VCaP (cell line): ENCODE results near the gene SFXN3.

Source experiments
- H3K27ac ChIP-seq: fragments of 450-650 bp; 2 replicates; pipeline ENCODE4 v1.5.1; 2017
- TF ChIP-seq, protein P1 (sequence below): fragments of 450-650 bp; conservative IDR thresholded peaks from 2 replicates; pipeline ENCODE4 v1.5.1; 2017; ENCODE audit warnings: mild to moderate bottlenecking, moderate library complexity

The SFXN3 gene

DNA sequence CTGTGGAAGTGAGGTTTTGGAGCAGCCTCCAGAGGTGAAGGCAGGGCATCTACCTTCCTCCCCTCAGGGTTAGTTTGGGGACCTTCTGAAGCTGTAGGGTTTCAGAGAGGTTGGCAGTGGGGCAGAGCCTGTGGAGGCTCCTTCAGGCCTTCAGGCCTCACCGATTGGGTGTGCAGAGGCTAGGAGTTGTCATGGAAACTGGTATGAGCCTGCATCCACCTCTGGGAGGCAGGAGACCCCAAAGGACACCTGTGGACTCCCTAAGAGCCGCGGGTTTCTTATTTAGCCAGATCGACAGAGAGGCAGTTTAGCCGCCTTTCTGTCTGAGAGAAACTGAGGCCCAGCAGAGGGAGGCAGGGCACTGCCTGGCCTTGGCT, 29.4 kb upstream of the SFXN3 start:
- H3K27ac ChIP-seq = peak overlapping the region; percentile 94; the same call in 1 of the 2 replicates
- TF ChIP-seq, protein P1, sequence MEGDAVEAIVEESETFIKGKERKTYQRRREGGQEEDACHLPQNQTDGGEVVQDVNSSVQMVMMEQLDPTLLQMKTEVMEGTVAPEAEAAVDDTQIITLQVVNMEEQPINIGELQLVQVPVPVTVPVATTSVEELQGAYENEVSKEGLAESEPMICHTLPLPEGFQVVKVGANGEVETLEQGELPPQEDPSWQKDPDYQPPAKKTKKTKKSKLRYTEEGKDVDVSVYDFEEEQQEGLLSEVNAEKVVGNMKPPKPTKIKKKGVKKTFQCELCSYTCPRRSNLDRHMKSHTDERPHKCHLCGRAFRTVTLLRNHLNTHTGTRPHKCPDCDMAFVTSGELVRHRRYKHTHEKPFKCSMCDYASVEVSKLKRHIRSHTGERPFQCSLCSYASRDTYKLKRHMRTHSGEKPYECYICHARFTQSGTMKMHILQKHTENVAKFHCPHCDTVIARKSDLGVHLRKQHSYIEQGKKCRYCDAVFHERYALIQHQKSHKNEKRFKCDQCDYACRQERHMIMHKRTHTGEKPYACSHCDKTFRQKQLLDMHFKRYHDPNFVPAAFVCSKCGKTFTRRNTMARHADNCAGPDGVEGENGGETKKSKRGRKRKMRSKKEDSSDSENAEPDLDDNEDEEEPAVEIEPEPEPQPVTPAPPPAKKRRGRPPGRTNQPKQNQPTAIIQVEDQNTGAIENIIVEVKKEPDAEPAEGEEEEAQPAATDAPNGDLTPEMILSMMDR = no peak

DNA sequence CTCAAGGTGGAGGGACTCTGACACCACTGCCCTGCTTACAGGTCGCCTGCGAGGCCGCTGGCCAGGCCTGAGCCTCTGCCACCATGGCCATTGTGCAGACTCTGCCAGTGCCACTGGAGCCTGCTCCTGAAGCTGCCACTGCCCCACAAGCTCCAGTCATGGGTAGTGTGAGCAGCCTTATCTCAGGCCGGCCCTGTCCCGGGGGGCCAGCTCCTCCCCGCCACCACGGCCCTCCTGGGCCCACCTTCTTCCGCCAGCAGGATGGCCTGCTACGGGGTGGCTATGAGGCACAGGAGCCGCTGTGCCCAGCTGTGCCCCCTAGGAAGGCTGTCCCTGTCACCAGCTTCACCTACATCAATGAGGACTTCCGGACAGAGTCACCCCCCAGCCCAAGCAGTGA, 28.6 kb upstream of the SFXN3 start:
- H3K27ac ChIP-seq = peak overlapping the region; percentile 94; the same call in 1 of the 2 replicates
- TF ChIP-seq, protein P1 = no peak

DNA sequence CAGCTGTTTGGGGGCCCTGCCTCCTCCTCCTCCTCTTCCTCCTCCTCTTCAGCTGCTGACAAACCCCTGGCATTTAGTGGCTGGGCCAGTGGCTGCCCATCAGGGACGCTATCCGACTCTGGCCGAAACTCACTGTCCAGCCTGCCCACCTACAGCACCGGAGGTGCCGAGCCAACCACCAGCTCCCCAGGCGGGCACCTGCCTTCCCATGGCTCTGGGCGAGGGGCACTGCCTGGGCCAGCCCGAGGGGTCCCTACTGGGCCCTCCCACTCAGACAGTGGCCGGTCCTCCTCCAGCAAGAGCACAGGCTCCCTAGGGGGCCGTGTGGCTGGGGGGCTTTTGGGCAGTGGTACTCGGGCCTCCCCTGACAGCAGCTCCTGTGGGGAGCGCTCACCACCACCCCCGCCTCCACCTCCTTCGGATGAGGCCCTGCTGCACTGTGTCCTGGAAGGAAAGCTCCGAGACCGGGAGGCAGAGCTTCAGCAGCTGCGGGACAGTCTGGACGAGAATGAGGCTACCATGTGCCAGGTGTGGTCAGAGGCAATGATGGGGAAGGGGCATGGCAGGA, 27.3 kb upstream of the SFXN3 start:
- TF ChIP-seq, protein P1 = no peak
- no peak overlapping the region for H3K27ac ChIP-seq

DNA sequence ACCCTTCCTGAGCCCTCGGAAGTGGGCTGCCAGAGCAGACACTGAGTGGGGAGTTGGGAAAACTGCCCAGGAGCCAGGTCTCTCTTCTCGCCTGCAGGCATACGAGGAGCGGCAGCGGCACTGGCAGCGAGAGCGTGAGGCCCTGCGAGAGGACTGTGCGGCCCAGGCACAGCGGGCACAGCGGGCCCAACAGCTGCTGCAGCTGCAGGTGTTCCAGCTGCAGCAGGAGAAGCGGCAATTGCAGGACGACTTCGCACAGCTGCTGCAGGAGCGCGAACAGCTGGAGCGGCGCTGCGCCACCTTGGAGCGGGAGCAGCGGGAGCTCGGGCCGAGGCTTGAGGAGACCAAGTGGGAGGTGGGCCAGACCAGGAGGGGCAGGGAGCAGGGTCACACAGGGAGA, 25.7 kb upstream of the SFXN3 start:
- TF ChIP-seq, protein P1 = no peak
- H3K27ac ChIP-seq = no peak overlapping the region

DNA sequence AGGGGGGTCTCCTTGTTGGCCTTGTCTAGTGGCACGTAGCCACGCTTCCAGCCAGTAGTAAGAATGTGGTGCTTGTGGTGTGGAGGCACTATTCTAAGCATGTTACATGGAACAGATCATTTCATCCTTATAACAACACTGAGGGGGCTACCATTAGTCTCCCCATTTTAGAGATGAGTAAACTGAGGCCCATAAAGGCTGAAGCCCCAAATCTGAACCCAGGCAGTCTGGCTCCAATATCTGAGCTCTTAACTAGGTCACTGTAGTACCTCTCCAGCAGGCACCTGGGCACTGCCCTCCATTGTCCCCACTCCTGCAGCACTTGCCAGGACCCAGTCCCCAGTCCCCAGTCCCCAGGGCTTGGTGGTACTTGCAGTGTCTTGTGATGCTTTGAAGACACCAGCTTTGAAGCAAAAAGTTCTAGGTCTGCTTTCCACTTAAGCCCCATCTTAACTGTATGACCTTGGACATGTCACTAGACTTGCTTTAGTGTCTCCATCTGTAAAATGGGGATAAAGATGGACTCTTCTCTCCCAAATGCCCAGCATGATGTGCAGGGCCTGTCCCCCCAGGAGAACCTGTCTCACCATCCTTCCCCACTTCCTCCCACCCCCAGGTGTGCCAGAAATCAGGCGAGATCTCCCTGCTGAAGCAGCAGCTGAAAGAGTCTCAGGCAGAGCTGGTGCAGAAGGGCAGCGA, 25.0 kb upstream of the SFXN3 start:
- TF ChIP-seq, protein P1 = no peak
- H3K27ac ChIP-seq = no peak overlapping the region

DNA sequence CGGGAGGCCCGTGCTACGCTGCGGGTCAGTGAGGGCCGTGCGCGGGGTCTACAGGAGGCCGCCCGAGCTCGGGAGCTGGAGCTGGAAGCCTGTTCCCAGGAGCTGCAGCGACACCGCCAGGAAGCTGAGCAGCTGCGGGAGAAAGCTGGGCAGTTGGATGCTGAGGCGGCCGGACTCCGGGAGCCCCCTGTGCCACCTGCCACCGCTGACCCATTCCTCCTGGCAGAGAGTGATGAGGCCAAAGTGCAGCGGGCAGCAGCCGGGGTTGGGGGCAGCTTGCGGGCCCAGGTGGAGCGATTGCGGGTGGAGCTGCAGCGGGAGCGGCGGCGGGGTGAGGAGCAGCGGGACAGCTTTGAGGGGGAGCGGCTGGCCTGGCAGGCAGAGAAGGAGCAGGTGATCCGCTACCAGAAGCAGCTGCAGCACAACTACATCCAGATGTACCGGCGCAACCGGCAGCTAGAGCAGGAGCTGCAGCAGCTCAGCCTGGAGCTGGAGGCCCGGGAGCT, 24.4 kb upstream of the SFXN3 start:
- TF ChIP-seq, protein P1 = no peak
- H3K27ac ChIP-seq = no peak overlapping the region

DNA sequence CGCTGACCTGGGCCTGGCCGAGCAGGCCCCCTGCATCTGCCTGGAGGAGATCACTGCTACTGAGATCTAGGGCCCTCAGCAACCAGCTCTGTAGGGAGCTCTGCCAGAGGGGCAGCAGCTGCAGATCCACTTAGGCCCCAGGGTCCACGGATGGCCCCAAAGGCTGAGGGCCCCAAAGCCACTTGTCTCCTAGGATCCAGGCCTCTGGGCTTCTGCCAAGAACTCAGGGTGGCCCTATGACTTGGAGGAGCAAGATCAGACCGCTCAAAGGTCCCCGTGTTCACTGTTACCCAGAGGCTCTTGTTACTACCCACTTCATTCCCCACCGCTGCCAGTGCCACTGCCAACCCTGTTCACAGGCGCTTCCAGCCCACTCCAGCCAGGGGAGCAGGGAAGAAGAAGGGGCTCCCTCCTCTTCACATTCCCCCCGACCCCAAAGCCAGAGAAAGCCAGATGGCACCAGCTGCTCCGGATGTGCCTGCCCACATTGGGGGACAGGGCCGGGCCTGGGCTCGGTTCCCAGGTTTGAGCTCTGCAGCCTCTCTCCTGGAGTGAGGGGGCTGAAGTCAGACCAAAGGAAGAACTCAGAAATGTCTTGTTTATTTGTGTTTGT, 23.8 kb upstream of the SFXN3 start:
- H3K27ac ChIP-seq = no peak overlapping the region
- TF ChIP-seq, protein P1 = no peak
